Measurements from ENCODE around the gene STX12. TPM values are rescaled to one million over a fixed set of nuclear protein-coding genes. Genes with fewer than 3 reads are reported as not detected.

STX12 gene
- total RNA-seq, 1 experiment from 2014 or later, result 9.9 TPM

- no peak overlapping the region for H3K4me3 Mint-ChIP-seq
- Histone ChIP-seq H4K5ac (ENCODE audit: insufficient read length, low read depth, low read length) (no peak overlapping the region), H4K20me1 (ENCODE audit: control insufficient read depth, insufficient read depth, insufficient read length) (no peaks in the 10 kb centered on the region), H3T11ph (ENCODE audit: low read length) (no peak overlapping the region), H4K8ac (replicated peaks; ENCODE audit: insufficient read length, low read depth, low read length) (no peak overlapping the region), H3K23me2 (ENCODE audit: insufficient read length, low read depth, low read length, poor library complexity, severe bottlenecking) (no peaks in the 10 kb centered on the region), H3K4ac (ENCODE audit: low read depth, low read length) (no peak overlapping the region), H3K9me3 (ENCODE audit: control insufficient read depth, low read depth, low read length) (no peaks in the 10 kb centered on the region), H2BK15ac (ENCODE audit: low read depth, low read length) (no peak overlapping the region), H3K14ac (ENCODE audit: insufficient read depth, low read length) (no peak overlapping the region), H3K79me2 (ENCODE audit: insufficient read depth, low read length) (no peaks in the 10 kb centered on the region), H3K27ac (ENCODE audit: insufficient read length, low read depth, low read length) (no peak overlapping the region), H2AK5ac (ENCODE audit: insufficient read length, low read length) (no peak overlapping the region), H3K23ac (ENCODE audit: insufficient read length, low read depth, low read length) (no peak overlapping the region), H3K9ac (ENCODE audit: extremely low read depth, insufficient read length, low read length) (no peak overlapping the region), H3K4me2 (ENCODE audit: insufficient read depth, insufficient read length, low read length) (no peak overlapping the region), H4K91ac (ENCODE audit: insufficient read length, low read depth, low read length) (no peak overlapping the region), H3K79me1 (ENCODE audit: insufficient read depth, low read depth, low read length, poor library complexity, severe bottlenecking) (no peaks in the 10 kb centered on the region), H3K4me1 (ENCODE audit: insufficient read depth, low read length) (peaks cover 3% of the 10 kb centered on the region), H3K56ac (ENCODE audit: insufficient read length, low read depth, low read length) (no peak overlapping the region), H3K27me3 (ENCODE audit: insufficient read depth, low read length) (no peaks in the 10 kb centered on the region), H2AFZ (ENCODE audit: low read length) (no peak overlapping the region), H3K18ac (ENCODE audit: insufficient read length, low read depth, low read length) (no peak overlapping the region), H2BK5ac (ENCODE audit: insufficient read length, low read length) (no peak overlapping the region), H2BK20ac (ENCODE audit: low read depth, low read length, poor library complexity, severe bottlenecking) (no peak overlapping the region), H2BK120ac (ENCODE audit: low read depth, low read length, poor library complexity, severe bottlenecking) (no peak overlapping the region), H2BK12ac (ENCODE audit: insufficient read length, low read depth, low read length) (no peak overlapping the region)
- no peak for TF ChIP-seq CTCF (conservative IDR thresholded peaks at IDR 0.05)
- H3K27ac Mint-ChIP-seq, result peak overlapping the region in 1 of 3 experiments; percentile 30; a peak in 2 of 7 replicates
- H3K27me3 Mint-ChIP-seq (ENCODE audit: low read depth), result no peaks in the 10 kb centered on the region
- H3K9me3 Mint-ChIP-seq, result no peaks in the 10 kb centered on the region
- DNase-seq, result no peak
- H3K36me3 Mint-ChIP-seq (ENCODE audit: insufficient read depth in 1 of 3, low read depth in 3 of 3), result peaks cover 1 to 14% (median 4%) of the 10 kb centered on the region in 3 experiments; a peak in 3 of 7 replicates
- WGBS (ENCODE audit: extremely low coverage, insufficient read length, low lambda C conversion rate), result no CpG with 5 or more reads among the region's 5 CpGs
- H3K4me1 Mint-ChIP-seq, result peaks cover 14% of the 10 kb centered on the region in 2 experiments
Observed at GRCh38 chr1:27804791-27805190, 31.8 kb downstream of the STX12 start.
